ENCODE measurements around the gene CHST8.

The CHST8 gene

DNA sequence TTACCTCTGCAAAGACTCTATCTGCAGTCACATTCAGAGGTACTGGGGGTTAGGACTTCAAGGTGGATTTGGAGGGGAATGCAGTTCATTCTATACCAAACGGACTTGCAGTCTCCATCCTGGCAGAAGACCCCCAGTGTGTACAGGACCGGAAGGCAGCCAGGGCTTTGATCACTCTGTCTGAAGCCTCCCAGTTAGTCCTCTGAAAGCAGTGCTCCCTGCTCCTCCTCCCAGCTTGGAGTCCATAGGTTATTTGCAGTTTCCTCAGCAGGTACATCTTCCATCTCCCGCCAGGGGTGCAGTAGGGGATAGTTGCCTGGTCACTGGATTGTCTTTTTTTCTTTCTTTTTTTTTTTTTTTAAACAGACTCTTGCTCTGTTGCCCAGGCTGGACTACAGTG lies 96.1 kb downstream of the CHST8 start:
- no peak for DNase-seq (ENCODE audit: low spot score)

DNA sequence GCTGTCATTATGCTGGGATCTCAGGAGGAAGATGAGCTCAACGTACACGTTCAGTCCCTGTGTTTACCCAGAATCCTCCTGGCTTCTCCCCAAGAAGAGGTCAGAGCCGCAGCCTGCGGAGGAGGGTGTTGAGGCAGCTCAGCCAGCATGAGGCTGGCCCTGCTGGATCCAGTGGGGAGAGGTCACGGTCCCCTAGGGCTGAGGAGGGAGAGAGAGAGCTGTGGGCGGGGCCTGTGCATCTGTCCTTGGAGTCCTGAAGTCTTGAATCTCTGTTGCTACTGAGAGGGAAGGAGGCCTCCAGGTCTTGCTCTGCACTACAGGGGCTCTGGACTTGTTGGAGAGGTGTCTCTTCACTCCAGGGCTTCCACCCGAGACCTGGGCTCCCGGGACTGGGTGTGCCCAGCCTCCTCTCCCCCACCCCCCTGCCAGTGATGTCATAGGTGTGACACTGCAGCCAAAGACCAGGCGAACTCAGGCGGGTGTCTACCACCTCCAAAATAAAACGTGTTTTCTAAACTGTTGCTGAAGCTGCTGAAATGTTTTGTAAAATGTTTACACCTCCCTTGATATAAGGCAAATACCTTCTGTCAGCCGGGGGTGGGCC lies 97.0 kb downstream of the CHST8 start:
- DNase-seq (ENCODE audit: low spot score) = no peak

DNA sequence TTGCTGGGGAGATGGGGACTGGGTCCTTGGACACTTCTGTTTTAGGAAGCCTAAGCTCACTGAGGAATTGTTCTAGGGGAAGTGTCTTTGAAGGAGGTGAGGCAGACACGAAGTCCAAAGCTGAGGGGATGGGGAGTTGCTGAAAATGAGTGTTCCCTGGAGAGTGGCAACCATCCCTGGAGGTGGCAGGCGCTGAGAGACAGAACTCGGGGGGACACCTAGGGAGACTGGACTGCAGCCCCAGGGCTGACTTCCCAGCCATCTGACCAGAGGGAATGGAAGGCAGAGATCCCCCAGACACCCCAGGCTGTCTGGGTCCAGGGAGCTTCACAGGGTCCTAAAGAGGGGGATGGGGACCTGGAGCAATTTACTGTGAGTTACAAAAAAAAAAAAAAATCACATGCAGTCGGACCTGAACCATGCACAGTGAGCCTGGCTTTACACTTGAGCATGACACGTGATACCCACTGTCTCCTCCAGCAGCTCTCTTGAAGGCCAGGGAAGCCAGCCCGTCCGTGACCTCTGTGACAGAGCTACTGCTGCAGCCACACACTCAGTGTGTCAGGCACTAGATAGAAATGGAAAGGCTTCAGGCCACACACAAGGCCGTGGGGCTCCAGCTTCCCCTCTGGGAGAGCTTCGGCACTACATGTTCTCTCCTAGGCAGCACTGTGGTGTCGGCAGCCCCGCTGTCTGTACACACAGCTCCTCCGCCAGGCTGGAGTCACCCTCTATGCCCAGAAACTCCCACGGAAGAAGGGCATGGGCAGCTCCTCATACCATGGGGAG lies 97.8 kb downstream of the CHST8 start:
- no peak for DNase-seq (ENCODE audit: low spot score)

DNA sequence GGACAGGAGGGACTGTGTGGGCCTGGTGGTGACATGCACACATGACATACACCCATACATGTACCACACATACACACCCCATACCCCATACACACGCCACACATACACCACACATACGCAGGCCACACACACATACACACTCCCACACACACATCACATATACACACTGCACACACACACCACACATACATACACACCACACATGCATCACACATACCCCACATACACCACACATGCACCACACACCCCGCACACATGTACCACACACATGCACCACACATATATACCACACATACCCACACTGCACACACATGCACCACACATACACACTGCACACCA lies 98.4 kb downstream of the CHST8 start:
- no peak for DNase-seq (ENCODE audit: low spot score)

DNA sequence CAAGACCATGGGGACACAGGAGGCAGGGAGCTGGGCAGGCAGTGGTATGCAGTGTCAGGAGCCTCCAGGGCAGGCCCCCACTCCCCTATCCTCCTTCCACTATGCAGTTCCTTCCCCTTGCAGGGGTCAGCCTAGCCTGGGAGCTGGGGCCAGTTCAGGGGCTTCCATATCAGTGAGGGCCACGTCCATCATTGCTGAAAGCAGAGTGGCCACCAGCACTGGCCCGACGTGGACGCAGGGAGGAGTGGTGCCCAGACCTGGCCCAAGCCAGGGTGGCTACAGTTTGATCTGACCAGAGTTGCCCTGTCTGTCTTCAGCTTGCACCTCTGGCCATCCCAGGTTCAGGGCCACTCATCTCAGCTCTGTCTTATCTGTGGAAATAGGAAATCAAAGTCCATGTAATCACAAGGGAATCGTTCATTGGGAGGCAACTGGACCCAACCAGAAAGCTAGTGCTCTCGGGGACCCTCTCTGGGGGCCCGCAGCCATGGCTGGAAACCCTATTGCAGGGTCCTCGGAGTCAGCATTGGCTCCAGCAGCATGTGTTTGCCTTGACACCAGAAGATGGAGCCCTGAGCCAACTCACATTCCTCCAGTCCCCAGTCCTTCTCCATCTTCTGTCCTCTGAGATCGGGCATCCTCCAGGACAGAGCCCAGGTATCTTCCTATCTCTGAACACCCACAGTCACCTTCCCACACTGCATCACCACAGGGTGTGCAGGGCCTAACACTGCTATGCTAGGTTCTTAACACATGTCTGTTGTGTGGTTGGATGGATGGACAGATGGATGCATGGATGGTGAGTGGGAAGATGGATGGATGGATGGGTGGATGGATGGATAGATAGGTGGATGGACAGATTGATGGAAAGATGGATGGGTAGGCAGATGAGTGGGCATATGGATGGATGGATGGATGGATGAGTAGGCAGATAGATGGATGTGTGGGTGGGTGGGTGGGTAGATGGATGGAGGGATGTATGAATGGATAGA lies 99.2 kb downstream of the CHST8 start:
- DNase-seq (ENCODE audit: low spot score) = no peak

DNA sequence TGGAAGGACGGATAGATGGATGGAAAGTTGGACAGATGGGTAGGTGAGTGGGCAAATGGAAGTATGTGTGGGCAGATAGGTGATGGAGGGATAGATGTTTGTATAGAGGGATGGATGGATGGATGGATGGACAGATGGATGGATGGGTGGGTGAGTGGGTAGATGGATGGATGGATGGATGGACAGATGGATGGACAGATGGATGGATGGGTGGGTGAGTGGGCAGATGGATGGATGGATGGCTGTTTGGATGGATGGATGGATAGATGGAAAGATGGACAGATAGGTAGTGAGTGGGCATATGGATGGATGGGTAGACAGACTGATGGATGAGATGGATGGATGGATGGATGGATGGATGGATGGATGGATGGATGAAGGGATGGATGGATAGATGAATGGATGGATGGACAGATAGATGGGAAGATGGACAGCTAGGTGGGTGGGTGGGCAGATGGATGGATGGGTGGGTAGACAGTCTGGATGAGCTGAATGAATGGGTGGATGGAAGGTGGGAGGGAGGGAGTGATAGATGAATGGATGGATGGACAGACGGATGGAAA lies 100.1 kb downstream of the CHST8 start:
- no peak for DNase-seq (ENCODE audit: low spot score)

DNA sequence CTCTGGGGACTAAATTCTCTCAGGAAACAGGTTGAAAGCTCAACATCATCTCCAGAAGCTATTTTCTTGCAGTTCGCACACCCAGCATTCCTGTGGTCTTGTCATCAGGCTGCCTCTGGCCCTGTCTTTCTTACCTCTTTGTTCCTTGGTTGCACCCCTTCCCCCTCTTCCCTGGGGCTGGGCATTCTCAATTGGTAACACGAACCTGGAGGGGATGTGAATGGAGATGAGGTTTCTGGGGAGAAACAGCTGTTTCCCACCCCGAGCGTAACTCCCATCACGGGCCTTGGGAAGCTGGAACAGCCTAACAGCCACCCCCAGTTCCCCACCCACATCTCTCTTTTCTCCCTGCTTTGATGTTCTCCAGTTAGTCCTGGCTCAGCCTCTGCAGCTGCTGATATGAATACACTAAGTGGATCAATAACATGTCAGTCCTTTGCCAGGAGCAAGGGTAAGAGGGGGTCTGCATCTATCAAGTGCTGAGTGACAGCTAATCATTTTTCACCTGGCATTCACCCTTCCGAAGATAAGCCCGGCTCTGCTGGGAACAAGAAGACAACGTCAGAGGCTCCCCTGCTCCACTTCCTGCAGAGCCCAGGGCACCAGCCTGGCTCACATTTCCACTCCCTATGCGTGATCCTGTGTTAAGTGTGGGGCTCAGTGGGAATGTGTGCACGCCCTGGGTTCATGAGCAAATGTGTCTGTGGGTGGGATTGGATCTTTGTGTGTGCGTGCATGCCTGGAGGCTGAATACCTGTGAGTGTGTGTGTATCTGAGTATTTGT lies 100.9 kb downstream of the CHST8 start:
- no peak for DNase-seq (ENCODE audit: low spot score)

DNA sequence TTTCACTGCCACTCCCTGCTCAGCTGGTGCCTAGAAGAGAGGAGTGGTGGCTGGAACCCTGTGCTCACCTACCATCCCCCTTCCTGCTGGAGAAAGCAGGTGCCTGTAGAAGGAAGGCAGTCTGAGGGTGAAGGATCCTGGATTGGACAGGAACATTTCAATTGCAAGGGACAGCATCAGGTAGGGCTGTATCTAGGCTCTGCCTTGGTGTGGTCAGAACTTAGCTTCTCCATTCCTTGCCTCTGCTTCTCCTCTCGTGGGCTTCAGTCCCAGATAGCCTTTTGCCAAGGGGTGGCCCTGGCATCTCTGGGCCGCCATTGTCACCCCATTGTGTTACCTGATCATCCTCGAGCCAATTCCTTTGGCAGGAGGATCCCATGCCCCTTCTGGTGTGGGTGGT lies 101.8 kb downstream of the CHST8 start:
- no peak for DNase-seq (ENCODE audit: low spot score)

DNA sequence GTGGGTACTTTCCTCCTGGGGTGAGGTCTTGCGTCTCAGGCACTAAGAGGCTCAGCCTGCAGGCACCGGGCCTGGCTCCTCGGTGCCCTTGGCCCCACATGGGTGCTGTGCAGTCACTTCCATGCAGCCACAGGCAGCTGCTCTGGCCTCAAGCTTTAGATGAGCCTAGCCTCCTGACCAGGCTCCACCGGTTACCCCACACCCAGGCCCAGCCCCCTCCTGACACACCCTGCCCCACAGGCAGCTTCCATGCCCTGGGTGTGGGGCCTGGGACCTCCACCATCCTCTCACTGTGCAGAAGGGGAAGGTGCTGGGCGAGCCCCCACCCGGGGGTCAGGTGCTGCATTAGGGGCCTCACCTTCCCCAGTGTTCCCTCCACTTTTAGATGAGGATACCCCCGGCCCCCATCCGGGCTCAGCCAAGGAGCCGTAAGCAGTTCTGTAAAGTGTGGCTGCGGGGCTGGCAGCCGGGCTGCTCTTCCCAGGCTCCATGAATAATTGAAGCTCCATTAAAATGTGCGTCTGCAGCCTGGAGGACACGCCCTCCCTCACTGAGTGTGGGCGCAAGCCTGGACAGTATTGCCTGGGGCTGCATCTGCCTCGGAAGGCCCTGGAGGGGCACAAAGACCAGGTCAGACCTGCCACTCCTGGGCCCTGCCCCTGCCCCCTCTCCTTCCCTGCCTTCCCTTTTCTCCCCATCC lies 102.4 kb downstream of the CHST8 start:
- DNase-seq (ENCODE audit: low spot score) = no peak

DNA sequence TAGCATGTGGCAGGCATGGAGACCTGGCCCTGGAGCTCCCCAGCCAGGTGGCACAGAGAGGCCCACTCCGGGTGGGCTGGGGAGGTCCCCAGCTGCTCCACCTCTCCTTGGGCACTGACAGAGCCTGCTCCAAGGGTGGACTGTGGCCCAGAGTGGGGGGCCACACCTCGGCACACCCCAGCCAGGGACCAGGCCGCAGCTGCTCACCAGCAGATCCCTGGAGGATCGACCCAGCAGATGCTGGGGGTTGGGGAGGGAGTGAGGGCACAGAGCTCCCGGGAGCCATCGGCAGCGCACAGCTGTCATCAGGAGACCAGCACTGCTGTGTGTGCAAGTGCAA lies 102.9 kb downstream of the CHST8 start:
- DNase-seq (ENCODE audit: low spot score) = no peak

DNA sequence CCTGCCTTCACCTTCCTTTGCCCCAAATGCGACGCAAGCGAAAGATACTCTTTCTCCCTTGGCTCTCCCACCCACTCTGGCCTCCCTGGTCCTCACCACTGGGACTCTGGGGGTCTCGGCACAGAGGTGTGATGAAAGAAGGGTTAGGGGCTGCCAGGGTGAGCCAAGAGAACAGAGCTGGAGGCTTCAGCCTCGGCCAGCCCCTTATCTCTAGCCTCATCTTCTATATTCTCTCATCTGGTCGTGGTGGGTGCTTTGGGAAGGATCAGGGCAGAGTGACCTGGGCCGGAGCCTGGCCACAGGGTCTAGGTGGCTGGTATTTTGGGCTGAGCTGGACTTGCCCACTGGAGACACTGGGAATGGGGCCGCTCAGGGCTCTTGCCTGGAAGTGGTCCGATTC lies 103.8 kb downstream of the CHST8 start:
- no peak for DNase-seq (ENCODE audit: low spot score)

DNA sequence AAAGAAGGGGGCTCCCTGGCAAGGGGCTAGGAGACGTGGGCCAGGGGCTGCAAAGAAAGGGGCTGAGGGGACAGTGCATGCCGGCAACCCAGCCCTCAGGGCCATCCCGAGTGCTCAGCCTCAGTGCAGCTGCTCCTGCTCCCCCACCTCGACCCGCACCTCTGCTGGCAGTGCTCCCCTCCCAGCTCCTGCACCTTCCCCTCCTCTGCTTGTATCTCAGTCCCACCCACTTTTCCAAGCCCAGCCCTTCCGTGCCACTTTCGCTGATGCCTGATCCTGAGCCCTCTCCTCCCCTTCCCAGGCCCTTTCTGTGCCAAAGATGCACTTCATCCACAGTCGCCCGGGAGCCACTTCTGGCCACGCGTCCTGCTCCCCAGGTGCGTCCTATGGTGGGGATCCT lies 105.0 kb downstream of the CHST8 start:
- no peak for DNase-seq (ENCODE audit: low spot score)

DNA sequence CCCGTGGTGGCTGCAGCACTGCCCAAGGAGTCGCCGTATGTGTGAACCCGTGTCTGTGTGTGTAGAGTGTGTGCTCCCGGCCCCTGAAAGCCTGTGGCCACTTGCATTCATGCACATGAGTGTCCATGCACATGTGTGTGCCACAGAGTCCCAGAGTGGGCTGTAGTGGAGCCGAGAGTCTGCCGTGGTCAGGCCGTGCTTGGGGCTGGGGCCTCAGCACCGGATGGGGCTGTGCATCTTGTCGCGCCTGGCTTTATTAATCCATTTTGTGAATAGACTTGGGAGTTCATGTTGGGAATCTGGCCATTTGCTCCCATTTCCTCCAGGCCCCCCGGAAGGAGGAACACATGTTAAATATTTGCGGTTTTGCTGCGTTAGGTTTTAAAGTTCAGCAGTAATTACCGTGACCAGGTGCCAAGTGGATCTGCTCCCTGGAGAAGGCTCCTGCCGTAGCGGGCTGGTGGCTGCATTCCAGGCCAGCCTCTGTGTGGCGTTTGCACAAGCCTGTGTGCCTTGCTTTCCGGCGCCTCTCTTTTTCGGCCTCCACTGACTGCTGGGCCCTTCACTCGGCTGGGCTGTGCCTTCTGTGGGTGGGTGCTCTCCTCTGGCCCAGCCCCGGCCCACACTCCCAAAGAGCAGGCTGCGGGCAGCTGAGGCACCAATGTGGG lies 105.7 kb downstream of the CHST8 start:
- DNase-seq (ENCODE audit: low spot score) = no peak

DNA sequence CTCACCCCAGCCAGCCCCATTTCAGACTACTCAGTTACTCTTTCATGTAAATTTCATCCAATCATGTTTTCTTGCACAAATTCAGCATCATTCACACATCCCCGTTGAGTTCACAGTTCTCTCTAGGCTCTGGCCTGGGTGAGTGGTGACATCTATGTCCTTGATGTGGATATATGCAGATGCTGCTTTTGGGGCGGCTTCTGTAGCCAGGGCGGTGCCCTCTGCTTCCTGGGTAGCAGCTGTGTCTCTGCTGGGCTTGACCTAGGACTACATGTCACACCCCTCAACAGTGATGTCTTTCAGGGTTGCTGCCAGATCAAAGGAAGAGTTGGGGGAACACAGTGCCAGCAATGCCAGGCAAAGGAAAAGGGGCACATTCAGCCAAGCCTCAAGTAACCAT lies 106.4 kb downstream of the CHST8 start:
- DNase-seq (ENCODE audit: low spot score) = no peak

DNA sequence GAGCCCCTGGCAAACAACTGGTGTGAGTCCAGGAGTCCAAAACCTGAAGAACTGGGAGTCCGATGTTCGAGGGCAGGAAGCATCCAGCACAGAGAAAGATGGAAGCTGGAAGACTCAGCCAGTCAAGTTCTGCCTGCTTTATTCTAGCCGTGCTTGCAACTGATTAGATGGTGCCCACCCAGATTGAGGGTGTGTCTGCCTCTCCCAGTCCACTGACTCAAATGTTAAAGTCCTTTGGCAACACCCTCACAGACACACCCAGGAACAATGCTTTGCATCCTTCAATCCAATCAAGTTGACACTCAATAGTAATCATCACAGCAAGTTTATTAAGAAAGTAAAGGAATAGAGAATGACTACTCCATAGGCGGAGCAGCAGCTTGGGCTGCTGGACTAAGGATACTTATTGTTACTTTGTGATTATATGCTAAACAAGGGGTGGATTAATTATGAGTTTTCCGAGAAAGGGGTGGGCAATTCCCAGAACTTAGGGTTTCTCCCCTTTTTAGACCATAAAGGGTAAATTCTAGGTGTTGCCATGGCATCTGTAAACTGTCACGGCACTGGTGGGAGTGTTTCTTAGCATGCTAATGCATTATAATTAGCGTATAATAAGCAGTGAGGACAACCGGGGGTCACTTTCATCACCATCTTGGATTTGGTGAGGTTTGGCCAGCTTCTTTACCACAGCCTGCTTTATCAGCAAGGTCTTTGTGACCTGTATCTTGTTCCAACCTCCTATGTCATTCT lies 109.3 kb downstream of the CHST8 start:
- no peak for DNase-seq (ENCODE audit: low spot score)

DNA sequence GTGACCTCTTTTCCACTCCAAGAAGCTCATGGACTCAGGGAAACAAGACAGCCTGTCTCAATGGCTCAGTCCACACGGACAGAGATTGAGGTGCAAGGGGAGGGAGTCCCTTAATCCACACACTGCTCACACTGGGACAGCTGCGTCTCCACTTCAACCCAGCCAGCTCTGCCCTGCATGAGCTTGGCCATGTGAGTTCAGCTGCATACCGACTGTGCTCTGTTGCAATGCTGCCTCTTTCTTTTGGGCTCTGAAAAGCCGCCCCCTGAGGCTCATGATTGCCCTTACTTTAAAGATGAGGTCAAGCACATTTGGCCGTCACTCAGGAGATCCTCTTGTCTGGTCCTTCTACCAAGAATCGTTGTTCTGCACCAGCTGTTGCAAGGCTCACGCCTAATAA lies 110.1 kb downstream of the CHST8 start:
- DNase-seq (ENCODE audit: low spot score) = no peak

DNA sequence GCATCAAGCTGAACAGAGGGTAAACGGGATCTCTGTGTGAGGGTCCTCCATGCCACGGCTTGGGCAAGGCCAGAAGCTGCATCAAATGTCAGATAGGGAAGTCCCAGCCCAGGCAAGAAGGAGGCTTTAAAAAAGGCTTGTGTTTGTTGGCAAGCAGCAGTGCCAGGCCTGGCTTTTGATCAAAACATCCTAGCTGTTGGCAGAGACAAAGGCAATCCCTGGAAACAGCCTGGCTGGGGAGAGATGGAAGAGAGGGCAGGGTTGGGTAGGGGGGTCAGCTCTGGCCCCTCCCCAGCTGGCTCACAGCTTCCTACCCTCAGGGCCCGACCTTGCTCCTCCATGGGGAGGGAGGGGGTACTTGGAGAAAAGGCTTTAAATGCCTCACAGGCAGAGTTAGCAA lies 113.2 kb downstream of the CHST8 start:
- DNase-seq (ENCODE audit: low spot score) = no peak

DNA sequence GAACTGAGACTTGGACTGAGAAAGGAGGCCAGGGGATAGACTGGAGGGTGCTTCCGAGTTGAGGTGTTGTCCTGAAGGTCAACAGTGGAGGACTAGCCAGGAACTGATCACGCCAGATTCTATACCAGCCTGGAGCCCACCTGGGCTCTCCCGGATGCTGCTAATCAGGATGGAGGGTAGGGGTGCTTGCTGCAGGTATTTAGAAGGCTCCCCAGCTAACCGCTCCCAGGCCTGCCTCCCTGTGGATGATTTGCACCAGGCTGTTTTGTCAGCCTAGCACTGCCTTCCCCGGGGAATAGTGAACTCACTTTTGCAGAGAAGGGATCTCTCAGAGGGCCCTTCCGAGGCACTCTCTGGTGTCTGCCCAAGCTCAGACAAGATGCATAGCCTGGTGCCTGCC lies 114.4 kb downstream of the CHST8 start:
- no peak for DNase-seq (ENCODE audit: low spot score)

DNA sequence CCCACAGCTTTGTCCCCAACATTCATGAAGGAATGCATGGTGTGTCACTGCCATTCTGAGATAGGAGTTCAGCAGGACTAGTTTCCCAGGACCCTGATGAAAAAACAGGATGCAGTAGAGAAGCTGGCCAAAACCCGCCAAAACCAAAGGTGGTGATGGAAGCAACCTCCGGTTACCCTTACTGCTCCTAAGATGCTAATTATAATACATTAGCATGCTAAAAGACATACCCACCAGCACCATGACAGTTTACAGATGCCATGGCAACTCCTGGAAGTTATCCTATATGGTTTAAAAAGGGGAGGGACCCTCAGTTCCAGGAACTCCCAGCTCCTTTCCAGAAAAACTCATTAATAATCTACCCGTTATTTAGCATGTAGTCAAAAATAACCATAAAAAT lies 115.0 kb downstream of the CHST8 start:
- DNase-seq (ENCODE audit: low spot score) = no peak
